Ishikawa (cell line): ENCODE measurements around the gene LIMA1.

Source experiments
- CEBPB ChIP-seq: IDR thresholded peaks from 2 replicates; pipeline ENCODE4 v1.6.1; 2012
- CREB1 ChIP-seq: IDR thresholded peaks from 2 replicates; pipeline ENCODE4 v1.6.1; 2012; ENCODE audit warnings: low read depth
- EGR1 ChIP-seq: IDR thresholded peaks from 2 replicates; pipeline ENCODE4 v1.6.1; 2012
- EP300 ChIP-seq: IDR thresholded peaks from 2 replicates; pipeline ENCODE4 v1.6.1; 2012; ENCODE audit warnings: borderline replicate concordance
- FOXM1 ChIP-seq: IDR thresholded peaks from 2 replicates; pipeline ENCODE4 v1.6.1; 2012; ENCODE audit warnings: low read depth, borderline replicate concordance
- MAX ChIP-seq: IDR thresholded peaks from 2 replicates; pipeline ENCODE4 v1.6.1; 2012
- NFIC ChIP-seq: IDR thresholded peaks from 2 replicates; pipeline ENCODE4 v1.6.1; 2012
- RAD21 ChIP-seq: IDR thresholded peaks from 2 replicates; pipeline ENCODE4 v1.6.1; 2012; ENCODE audit warnings: low read depth
- TAF1 ChIP-seq: IDR thresholded peaks from 2 replicates; pipeline ENCODE4 v1.6.1; 2012; ENCODE audit warnings: low read depth, mild to moderate bottlenecking
- TCF12 ChIP-seq: IDR thresholded peaks from 2 replicates; pipeline ENCODE4 v1.6.1; 2012; ENCODE audit warnings: low read depth
- TEAD4 ChIP-seq: IDR thresholded peaks from 2 replicates; pipeline ENCODE4 v1.6.1; 2012
- USF1 ChIP-seq: IDR thresholded peaks from 2 replicates; pipeline ENCODE4 v1.6.1; 2012
- YY1 ChIP-seq: IDR thresholded peaks from 2 replicates; pipeline ENCODE4 v1.6.1; 2012; ENCODE audit warnings: low read depth
- ZBTB7A ChIP-seq: IDR thresholded peaks from 2 replicates; pipeline ENCODE4 v1.6.1; 2012; ENCODE audit warnings: low read depth
- TF ChIP-seq, protein P1 (sequence below): IDR thresholded peaks from 2 replicates; pipeline ENCODE4 v1.6.1; 2012; ENCODE audit warnings: low read depth, mild to moderate bottlenecking

The LIMA1 gene

DNA sequence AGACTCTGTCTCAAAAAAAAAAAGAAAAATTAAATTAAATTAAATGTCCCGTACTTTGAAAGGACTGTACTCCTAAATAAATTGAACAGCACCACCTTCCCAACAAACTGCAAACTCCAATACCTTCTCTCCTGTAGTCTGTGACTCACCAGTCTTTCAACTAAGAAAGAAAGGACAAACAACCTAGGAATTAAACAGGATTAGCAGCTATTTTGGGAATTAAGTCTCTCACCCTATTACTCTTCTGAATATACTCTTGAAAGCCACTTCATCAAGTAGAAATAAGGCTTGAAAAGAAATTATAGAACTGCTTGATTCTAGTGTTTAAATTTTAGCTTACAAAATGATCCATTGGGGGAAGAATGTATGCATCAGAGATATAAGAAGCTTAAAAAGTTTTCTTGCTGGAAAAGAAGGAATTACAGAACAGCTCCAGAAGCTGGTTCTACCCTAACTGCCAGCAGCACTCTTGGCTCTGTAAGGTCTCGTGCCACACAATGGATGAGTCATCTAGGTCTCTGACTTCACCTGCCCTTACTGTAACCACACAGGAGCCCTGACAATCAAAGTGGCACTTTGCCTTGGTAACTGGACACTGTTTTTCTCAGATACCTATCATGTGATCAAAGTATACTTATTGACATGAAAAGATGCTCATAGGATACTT, 59.2 kb downstream of the LIMA1 start:
- TF ChIP-seq EGR1 (no peak), ZBTB7A (no peak), CEBPB (peak; percentile 51; the same call in 1 of the 2 replicates), CREB1 (no peak), MAX (peak; percentile 61), USF1 (peak; percentile 82), TEAD4 (no peak), TCF12 (peak; percentile 82), YY1 (peak; percentile 42; the same call in 1 of the 2 replicates), RAD21 (peak; percentile 7; the same call in 1 of the 2 replicates), NFIC (peak; percentile 58), TAF1 (no peak), FOXM1 (no peak), EP300 (peak; percentile 62; the same call in 1 of the 2 replicates)
- TF ChIP-seq, protein P1, sequence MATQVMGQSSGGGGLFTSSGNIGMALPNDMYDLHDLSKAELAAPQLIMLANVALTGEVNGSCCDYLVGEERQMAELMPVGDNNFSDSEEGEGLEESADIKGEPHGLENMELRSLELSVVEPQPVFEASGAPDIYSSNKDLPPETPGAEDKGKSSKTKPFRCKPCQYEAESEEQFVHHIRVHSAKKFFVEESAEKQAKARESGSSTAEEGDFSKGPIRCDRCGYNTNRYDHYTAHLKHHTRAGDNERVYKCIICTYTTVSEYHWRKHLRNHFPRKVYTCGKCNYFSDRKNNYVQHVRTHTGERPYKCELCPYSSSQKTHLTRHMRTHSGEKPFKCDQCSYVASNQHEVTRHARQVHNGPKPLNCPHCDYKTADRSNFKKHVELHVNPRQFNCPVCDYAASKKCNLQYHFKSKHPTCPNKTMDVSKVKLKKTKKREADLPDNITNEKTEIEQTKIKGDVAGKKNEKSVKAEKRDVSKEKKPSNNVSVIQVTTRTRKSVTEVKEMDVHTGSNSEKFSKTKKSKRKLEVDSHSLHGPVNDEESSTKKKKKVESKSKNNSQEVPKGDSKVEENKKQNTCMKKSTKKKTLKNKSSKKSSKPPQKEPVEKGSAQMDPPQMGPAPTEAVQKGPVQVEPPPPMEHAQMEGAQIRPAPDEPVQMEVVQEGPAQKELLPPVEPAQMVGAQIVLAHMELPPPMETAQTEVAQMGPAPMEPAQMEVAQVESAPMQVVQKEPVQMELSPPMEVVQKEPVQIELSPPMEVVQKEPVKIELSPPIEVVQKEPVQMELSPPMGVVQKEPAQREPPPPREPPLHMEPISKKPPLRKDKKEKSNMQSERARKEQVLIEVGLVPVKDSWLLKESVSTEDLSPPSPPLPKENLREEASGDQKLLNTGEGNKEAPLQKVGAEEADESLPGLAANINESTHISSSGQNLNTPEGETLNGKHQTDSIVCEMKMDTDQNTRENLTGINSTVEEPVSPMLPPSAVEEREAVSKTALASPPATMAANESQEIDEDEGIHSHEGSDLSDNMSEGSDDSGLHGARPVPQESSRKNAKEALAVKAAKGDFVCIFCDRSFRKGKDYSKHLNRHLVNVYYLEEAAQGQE, result no peak; the same call in 1 of the 2 replicates

- TF ChIP-seq MAX, result peak; percentile 73
- TF ChIP-seq YY1, result no peak
Measured at GRCh38 chr12:50222275-50222783, 61.0 kb downstream of the LIMA1 start.

- TF ChIP-seq TEAD4 (no peak), USF1 (no peak), CEBPB (peak; percentile 72), MAX (0 out of 2 replicates have a peak, but pooled peaks have one; percentile 32), FOXM1 (no peak), EGR1 (no peak), RAD21 (peak; percentile 15; the same call in 1 of the 2 replicates), YY1 (no peak), EP300 (no peak), NFIC (no peak), TAF1 (no peak), CREB1 (no peak), ZBTB7A (no peak), TCF12 (peak; percentile 33; the same call in 1 of the 2 replicates)
- TF ChIP-seq, protein P1, result no peak
Measured at GRCh38 chr12:50221228-50222008, 61.9 kb downstream of the LIMA1 start.

DNA sequence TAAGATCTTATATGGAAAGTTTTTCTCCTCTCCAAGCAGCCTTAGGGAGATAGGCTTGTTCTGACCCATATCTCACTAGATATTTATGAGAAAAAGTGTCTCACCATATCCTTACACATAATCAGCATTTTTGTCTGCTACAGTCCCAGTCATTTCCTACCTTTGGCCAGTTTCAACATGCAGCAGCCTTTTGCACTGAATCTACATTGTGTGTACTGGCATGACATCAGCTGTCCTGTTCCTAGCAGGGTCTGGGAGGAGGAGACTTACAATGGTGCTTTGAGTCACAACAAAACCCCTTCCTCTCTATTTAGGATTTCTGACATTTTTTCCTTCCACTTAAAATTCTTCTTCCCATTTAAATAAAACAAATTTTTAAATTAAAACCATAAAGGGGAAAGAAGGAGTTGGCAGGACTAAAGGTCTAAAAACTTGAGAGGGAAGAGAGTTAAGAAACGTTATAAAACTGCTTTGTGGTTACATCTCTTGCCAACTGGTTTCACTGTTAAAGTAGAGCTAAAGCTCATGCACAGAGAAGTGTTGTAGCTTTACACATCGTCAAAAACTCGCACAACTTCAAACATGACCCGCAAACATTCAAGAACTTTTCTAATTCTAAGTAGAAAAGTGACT, 62.8 kb downstream of the LIMA1 start:
- TF ChIP-seq, protein P1, result no peak
- TF ChIP-seq RAD21, result no peak
- no peak for TF ChIP-seq TCF12
- no peak for TF ChIP-seq NFIC
- TF ChIP-seq FOXM1, result no peak
- TF ChIP-seq TEAD4, result no peak
- TF ChIP-seq TAF1, result no peak
- no peak for TF ChIP-seq EGR1
- no peak for TF ChIP-seq USF1
- no peak for TF ChIP-seq CREB1
- no peak for TF ChIP-seq EP300
